HG02678 (cell line): ENCODE results near the gene PIH1D1.

ENCODE experiments used
- ATAC-seq: cut with Tn5 transposase; IDR thresholded peaks from one replicate; pipeline ENCODE4 v1.9.1; 2021; ENCODE audit warnings: mild to moderate bottlenecking, moderate library complexity; ENCODE audit not compliant: unreplicated experiment

PIH1D1 gene

GRCh38 chr19:49436381-49437017 is 15.1 kb downstream of the PIH1D1 start:
- no peak for ATAC-seq

- no peak for ATAC-seq
Observed at GRCh38 chr19:49435670-49436069, 15.9 kb downstream of the PIH1D1 start.

- no peak for ATAC-seq
Observed at GRCh38 chr19:49434907-49435583, 16.6 kb downstream of the PIH1D1 start.

GRCh38 chr19:49433240-49433901 is 18.2 kb downstream of the PIH1D1 start:
- no peak for ATAC-seq

- ATAC-seq: no peak
Observed at GRCh38 chr19:49432141-49433073, 19.2 kb downstream of the PIH1D1 start.

GRCh38 chr19:49431330-49431749 is 20.3 kb downstream of the PIH1D1 start:
- ATAC-seq: no peak

GRCh38 chr19:49430678-49431329 is 20.8 kb downstream of the PIH1D1 start:
- no peak for ATAC-seq

- ATAC-seq: no peak
Observed at GRCh38 chr19:49430172-49430677, 21.4 kb downstream of the PIH1D1 start.

- no peak for ATAC-seq
Observed at GRCh38 chr19:49428547-49429451, 22.8 kb downstream of the PIH1D1 start.

GRCh38 chr19:49427855-49428546 is 23.6 kb downstream of the PIH1D1 start:
- no peak for ATAC-seq

GRCh38 chr19:49427339-49427738 is 24.3 kb downstream of the PIH1D1 start:
- no peak for ATAC-seq

GRCh38 chr19:49425922-49426592 is 25.6 kb downstream of the PIH1D1 start:
- no peak for ATAC-seq

GRCh38 chr19:49425178-49425577 is 26.4 kb downstream of the PIH1D1 start, which contains the start of gene GFY:
TSS of gene GFY (plus strand) at chr19:49425388. CDS start at chr19:49426431, 1,043 bp downstream.
- ATAC-seq: no peak

GRCh38 chr19:49423985-49424303 is 27.7 kb downstream of the PIH1D1 start:
- no peak for ATAC-seq

- no peak for ATAC-seq
Observed at GRCh38 chr19:49423071-49423984, 28.3 kb downstream of the PIH1D1 start, which contains the start of gene PTH2. TSS of gene PTH2 (minus strand) at chr19:49423441. CDS start at chr19:49423339, 102 bp downstream.

- no peak for ATAC-seq
Observed at GRCh38 chr19:49422407-49423070, 29.1 kb downstream of the PIH1D1 start.

- ATAC-seq: no peak
Observed at GRCh38 chr19:49421878-49422202, 29.8 kb downstream of the PIH1D1 start.
